Ascending aorta (tissue), 2 donors: ENCODE results near the gene TRAPPC3L. TPM values are rescaled to one million over a fixed set of nuclear protein-coding genes. Genes with fewer than 3 reads are reported as not detected.

ENCODE experiments used
- DNase-seq, 2 donors: peaks; one replicate each; pipeline ENCODE4 v3.0.0-alpha.2; 2019; ENCODE audit warnings: low spot score in 2 of 2
- H3K27ac ChIP-seq, 2 donors: fragments of 200-600 bp; sonication (generic); one replicate each; pipeline ENCODE4 v1.5.1; 2016 to 2017; ENCODE audit warnings: mild to moderate bottlenecking in 1 of 2
- H3K27me3 ChIP-seq: fragments of 200-600 bp; sonication (generic); one replicate; pipeline ENCODE4 v1.5.1; 2017
- H3K36me3 ChIP-seq, 2 donors: fragments of 200-600 bp; sonication (generic); one replicate each; pipeline ENCODE4 v1.5.1; 2016
- H3K4me1 ChIP-seq, 2 donors: fragments of 200-600 bp; sonication (generic); one replicate each; pipeline ENCODE4 v1.5.1; 2016 to 2017; ENCODE audit warnings: mild to moderate bottlenecking in 1 of 2
- H3K4me3 ChIP-seq, 2 donors: fragments of 200-600 bp; sonication (generic); one replicate each; pipeline ENCODE4 v1.5.1; 2016 to 2017; ENCODE audit warnings: mild to moderate bottlenecking in 1 of 2
- H3K9me3 ChIP-seq, 2 donors: fragments of 200-600 bp; sonication (generic); one replicate each; pipeline ENCODE4 v1.5.1; 2016
- intact Hi-C: fragments of 100-400 bp; cut with DNase I; formaldehyde crosslinking; loops from one replicate; pipeline ENCODE4 v1.15.1; 2023
- total RNA-seq: library from RNA; depleted of rRNA; stranded (reverse); fragments of >200 nt; gene quantifications from one replicate; pipeline ENCODE4 v1.1.0, GENCODE V29; 2016
- TF ChIP-seq, protein P1 (sequence below), 3 experiments: fragments of 200-600 bp in 2 of 3; fragments of 450-650 bp in 1 of 3; sonication (generic) in 2 of 3; IDR thresholded peaks; one replicate each; pipeline ENCODE4 v1.5.1; 2016 to 2019; ENCODE audit warnings: antibody characterized with exemption in 3 of 3, mild to moderate bottlenecking in 1 of 3, moderate library complexity in 1 of 3

The TRAPPC3L gene
- total RNA-seq, 1 donor from 2014 or later: not detected

- H3K4me1 ChIP-seq: peaks cover 0 to 2% of the 10 kb centered on the region in 2 donors
- no peaks in the 10 kb centered on the region for H3K36me3 ChIP-seq
- H3K27ac ChIP-seq: no peak overlapping the region
- H3K9me3 ChIP-seq: no peaks in the 10 kb centered on the region
- intact Hi-C loops: no loop called here
- H3K27me3 ChIP-seq: no peaks in the 10 kb centered on the region
- TF ChIP-seq, protein P1, sequence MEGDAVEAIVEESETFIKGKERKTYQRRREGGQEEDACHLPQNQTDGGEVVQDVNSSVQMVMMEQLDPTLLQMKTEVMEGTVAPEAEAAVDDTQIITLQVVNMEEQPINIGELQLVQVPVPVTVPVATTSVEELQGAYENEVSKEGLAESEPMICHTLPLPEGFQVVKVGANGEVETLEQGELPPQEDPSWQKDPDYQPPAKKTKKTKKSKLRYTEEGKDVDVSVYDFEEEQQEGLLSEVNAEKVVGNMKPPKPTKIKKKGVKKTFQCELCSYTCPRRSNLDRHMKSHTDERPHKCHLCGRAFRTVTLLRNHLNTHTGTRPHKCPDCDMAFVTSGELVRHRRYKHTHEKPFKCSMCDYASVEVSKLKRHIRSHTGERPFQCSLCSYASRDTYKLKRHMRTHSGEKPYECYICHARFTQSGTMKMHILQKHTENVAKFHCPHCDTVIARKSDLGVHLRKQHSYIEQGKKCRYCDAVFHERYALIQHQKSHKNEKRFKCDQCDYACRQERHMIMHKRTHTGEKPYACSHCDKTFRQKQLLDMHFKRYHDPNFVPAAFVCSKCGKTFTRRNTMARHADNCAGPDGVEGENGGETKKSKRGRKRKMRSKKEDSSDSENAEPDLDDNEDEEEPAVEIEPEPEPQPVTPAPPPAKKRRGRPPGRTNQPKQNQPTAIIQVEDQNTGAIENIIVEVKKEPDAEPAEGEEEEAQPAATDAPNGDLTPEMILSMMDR (IDR thresholded peaks at IDR 0.05): no peak
- H3K4me3 ChIP-seq: no peak overlapping the region
- no peak for DNase-seq
Observed at GRCh38 chr6:116528133-116528532, 17.4 kb downstream of the TRAPPC3L start.

GRCh38 chr6:116524236-116524635, 21.2 kb downstream of the TRAPPC3L start:
- TF ChIP-seq, protein P1 (IDR thresholded peaks at IDR 0.05): no peak
- DNase-seq: no peak
- no peaks in the 10 kb centered on the region for H3K27me3 ChIP-seq
- H3K4me3 ChIP-seq: no peak overlapping the region
- H3K4me1 ChIP-seq: peaks cover 0 to 2% of the 10 kb centered on the region in 2 donors
- H3K27ac ChIP-seq: no peak overlapping the region
- no peaks in the 10 kb centered on the region for H3K36me3 ChIP-seq
- H3K9me3 ChIP-seq: no peaks in the 10 kb centered on the region
- intact Hi-C loops: no loop called here

DNA sequence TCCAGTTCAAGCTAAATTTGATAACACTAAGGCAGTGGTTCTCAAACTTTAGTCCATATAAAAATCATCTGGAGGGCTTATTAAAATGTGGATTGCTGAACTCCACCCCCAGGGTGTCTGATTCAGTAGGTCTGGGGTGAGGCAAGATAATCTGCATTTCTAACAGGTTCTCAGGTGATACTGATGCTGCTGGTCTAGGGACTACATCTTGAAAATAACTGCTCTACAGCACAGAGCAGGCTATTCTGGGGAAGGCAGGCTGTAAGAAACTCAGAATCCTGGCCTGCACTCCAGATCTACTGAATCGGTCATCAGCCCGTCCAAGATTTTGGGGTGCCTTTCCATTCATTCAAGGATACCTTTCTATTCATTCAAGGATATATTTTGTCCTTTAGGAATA, 22.6 kb downstream of the TRAPPC3L start:
- intact Hi-C loops: no loop called here

GRCh38 chr6:116518621-116519368, 26.7 kb downstream of the TRAPPC3L start:
- no peaks in the 10 kb centered on the region for H3K4me1 ChIP-seq
- TF ChIP-seq, protein P1 (IDR thresholded peaks at IDR 0.05): no peak
- no peaks in the 10 kb centered on the region for H3K9me3 ChIP-seq
- intact Hi-C loops: no loop called here
- H3K27me3 ChIP-seq: no peaks in the 10 kb centered on the region
- no peak for DNase-seq
- H3K4me3 ChIP-seq: no peak overlapping the region
- no peak overlapping the region for H3K27ac ChIP-seq
- peaks cover 4 to 28% of the 10 kb centered on the region in 2 donors for H3K36me3 ChIP-seq

More for the DNA sequence above, 22.6 kb downstream of the TRAPPC3L start:
- DNase-seq: no peak
- Histone ChIP-seq H3K36me3 (peaks cover 0 to under 1% of the 10 kb centered on the region in 2 donors), H3K27ac (no peak overlapping the region), H3K4me3 (no peak overlapping the region), H3K9me3 (no peaks in the 10 kb centered on the region), H3K4me1 (no peaks in the 10 kb centered on the region), H3K27me3 (no peaks in the 10 kb centered on the region)
- TF ChIP-seq, protein P1 (IDR thresholded peaks at IDR 0.05): no peak

GRCh38 chr6:116515141-116515540, 30.3 kb downstream of the TRAPPC3L start:
- Histone ChIP-seq H3K27ac (no peak overlapping the region), H3K4me3 (no peak overlapping the region), H3K27me3 (no peaks in the 10 kb centered on the region), H3K4me1 (peaks cover 0 to 2% of the 10 kb centered on the region in 2 donors), H3K36me3 (peaks cover 4 to 28% of the 10 kb centered on the region in 2 donors), H3K9me3 (no peaks in the 10 kb centered on the region)
- no peak for DNase-seq
- TF ChIP-seq, protein P1 (IDR thresholded peaks at IDR 0.05): no peak
- intact Hi-C loops: no loop called here
